Natural killer cell (primary cell): ENCODE measurements around the gene DUS1L. TPM values are rescaled to one million over a fixed set of nuclear protein-coding genes. Genes with fewer than 3 reads are reported as not detected.

Experiments
- ATAC-seq, 3 donors: fragments of 150-1000 bp in 2 of 3; fragments of 200-7000 bp in 1 of 3; cut with Tn5 transposase; 1 replicate in 1 of 3; 2 replicates in 2 of 3; pipeline ENCODE4 v1.10.0; 2021; ENCODE audit warnings: mild to moderate bottlenecking in 2 of 3, moderate library complexity in 2 of 3
- DNase-seq, 2 donors: peaks; one replicate each; pipeline versions ENCODE4 v3.0.0 to v3.0.0-alpha.2; 2013 to 2021; ENCODE audit warnings: mixed read lengths in 1 of 2
- H3K27ac ChIP-seq: one replicate; pipeline ENCODE4 v1.5.1; 2013; ENCODE audit warnings: mild to moderate bottlenecking, low read length
- H3K27me3 ChIP-seq: one replicate; pipeline ENCODE4 v1.6.1; 2013; ENCODE audit warnings: low read length; ENCODE audit not compliant: control insufficient read depth, insufficient read depth
- H3K36me3 ChIP-seq: one replicate; pipeline ENCODE4 v1.6.1; 2013; ENCODE audit warnings: low read length; ENCODE audit not compliant: control insufficient read depth, insufficient read depth
- H3K4me1 ChIP-seq: one replicate; pipeline ENCODE4 v1.6.1; 2013; ENCODE audit warnings: low read length; ENCODE audit not compliant: control insufficient read depth, insufficient read depth
- H3K4me3 ChIP-seq: one replicate; pipeline ENCODE4 v1.5.1; 2013; ENCODE audit warnings: low read length
- H3K9me3 ChIP-seq: one replicate; pipeline ENCODE4 v1.6.1; 2013; ENCODE audit warnings: low read length; ENCODE audit not compliant: control insufficient read depth, insufficient read depth
- H3K27ac Mint-ChIP-seq, 2 donors: one replicate each; pipeline ENCODE4 v1.8.0; 2022; ENCODE audit warnings: mild to moderate bottlenecking in 2 of 2, mixed read lengths in 2 of 2, moderate library complexity in 1 of 2
- H3K27me3 Mint-ChIP-seq, 2 donors: one replicate each; pipeline ENCODE4 v1.8.0; 2022; ENCODE audit warnings: low read depth in 2 of 2, mixed read lengths in 2 of 2
- H3K36me3 Mint-ChIP-seq: one replicate; pipeline ENCODE4 v1.8.0; 2022; ENCODE audit warnings: mixed read lengths
- H3K4me1 Mint-ChIP-seq, 2 donors: one replicate each; pipeline ENCODE4 v1.8.0; 2022; ENCODE audit warnings: mixed read lengths in 2 of 2
- H3K4me3 Mint-ChIP-seq: one replicate; pipeline ENCODE4 v1.8.0; 2022; ENCODE audit warnings: mild to moderate bottlenecking, moderate library complexity, mixed read lengths
- H3K9me3 Mint-ChIP-seq, 2 donors: one replicate each; pipeline ENCODE4 v1.8.0; 2022; ENCODE audit warnings: mixed read lengths in 2 of 2
- CTCF ChIP-seq: fragments of 200-600 bp; IDR thresholded peaks from one replicate; pipeline ENCODE4 v1.8.0; 2022; ENCODE audit warnings: antibody characterized with exemption
- WGBS: methylation state at CpG from one replicate; pipeline ENCODE4 v1.1.7; 2013; ENCODE audit warnings: missing lambda C conversion rate; ENCODE audit not compliant: insufficient coverage; 5-methylcytosine and 5-hydroxymethylcytosine counted together
- intact Hi-C: fragments of 100-400 bp; cut with micrococcal nuclease; formaldehyde crosslinking; loops from one replicate; pipeline ENCODE4 v1.14.2; 2022
- total RNA-seq, 4 donors: library from RNA; stranded (reverse); fragments of 120-200 nt in 1 of 4; gene quantifications; one replicate each; pipeline versions ENCODE4 v1.2.3 to v1.2.4, GENCODE V29; 2013 to 2022

DUS1L gene
- total RNA-seq, 3 donors from 2014 or later (not counting 1 experiment from before 2014, with no cell fraction given) = 122 to 144 (median 136) TPM

DNA sequence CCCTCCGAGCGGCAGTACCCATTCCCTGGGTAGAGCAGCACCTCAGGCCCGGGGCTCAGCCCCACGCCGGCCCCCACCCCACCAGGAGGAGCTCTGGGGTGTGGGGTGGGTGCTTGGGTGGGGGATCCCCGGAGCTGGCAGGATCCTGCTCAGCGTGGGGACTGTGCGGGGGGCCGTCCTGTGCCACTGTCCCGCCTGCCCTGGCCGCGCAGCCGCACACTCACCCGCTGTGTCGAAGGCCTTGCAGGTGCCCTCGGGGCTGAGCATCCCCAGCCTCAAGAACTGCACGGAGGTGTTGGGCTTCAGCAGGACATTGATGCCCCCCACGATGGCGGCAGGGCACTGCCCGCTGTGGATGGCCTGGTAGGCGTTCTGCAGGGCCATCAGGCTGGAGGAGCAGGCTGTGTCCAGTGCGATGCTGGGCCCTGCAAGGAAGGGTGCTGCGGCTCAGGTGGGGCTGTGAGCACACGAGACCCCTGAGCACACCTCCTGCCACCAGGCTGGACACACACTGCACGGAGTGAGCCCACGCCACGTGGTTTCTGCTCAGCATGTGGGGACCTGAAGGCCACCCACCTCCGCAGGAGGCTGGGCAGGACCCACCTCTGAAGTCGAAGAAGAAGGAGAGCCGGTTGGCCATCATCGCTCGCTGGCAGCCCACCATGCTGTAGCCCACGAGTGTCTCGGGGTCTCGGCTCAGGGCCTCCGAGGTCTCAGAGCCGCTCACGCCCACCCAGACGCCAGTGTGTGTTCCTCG lies 27.6 kb upstream of the DUS1L start:
- Histone ChIP-seq H3K27me3 (no peaks in the 10 kb centered on the region), H3K36me3 (peaks cover 54% of the 10 kb centered on the region), H3K27ac (no peak overlapping the region), H3K9me3 (no peaks in the 10 kb centered on the region), H3K4me3 (no peak overlapping the region), H3K4me1 (peaks cover 13% of the 10 kb centered on the region)
- 97% methylated on average over 38 of the region's 40 CpGs for WGBS
- no peak for TF ChIP-seq CTCF
- DNase-seq (no peak), ATAC-seq (no peak)
- Mint-ChIP-seq H3K27ac (no peak overlapping the region), H3K4me1 (peaks cover 0 to 4% of the 10 kb centered on the region in 2 donors), H3K4me3 (no peak overlapping the region), H3K9me3 (no peaks in the 10 kb centered on the region), H3K27me3 (no peaks in the 10 kb centered on the region), H3K36me3 (no peaks in the 10 kb centered on the region)
- intact Hi-C loops = loop anchor here (10.0 kb wide), 1 partner anchor 218 kb away; the partner anchor contains the start of gene ARHGDIA

DNA sequence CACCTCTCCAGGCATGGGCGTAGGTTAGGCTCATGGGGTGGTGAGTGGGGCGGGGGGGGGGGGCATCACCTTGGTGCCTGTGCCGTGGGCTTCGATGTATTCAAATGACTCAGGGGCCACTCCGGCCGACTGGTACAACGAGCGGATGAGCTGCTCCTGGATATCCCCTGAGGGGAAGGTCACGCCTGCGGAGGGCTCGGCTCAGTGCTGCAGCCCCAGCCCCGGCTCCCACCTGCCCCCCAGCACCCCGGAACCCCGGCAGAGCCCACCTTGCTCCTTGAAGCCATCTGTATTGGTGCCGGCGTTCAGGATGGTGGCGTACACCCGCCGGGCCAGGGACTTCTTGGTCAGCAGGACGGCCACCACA lies 27.0 kb upstream of the DUS1L start:
- H3K4me3 ChIP-seq = no peak overlapping the region
- WGBS = 96% methylated on average over 20 of the region's 20 CpGs
- DNase-seq = no peak
- peaks cover 13% of the 10 kb centered on the region for H3K4me1 ChIP-seq
- no peak overlapping the region for H3K4me3 Mint-ChIP-seq
- no peaks in the 10 kb centered on the region for H3K36me3 Mint-ChIP-seq
- no peaks in the 10 kb centered on the region for H3K27me3 ChIP-seq
- no peaks in the 10 kb centered on the region for H3K9me3 ChIP-seq
- no peak overlapping the region for H3K27ac ChIP-seq
- no peaks in the 10 kb centered on the region for H3K9me3 Mint-ChIP-seq
- peaks cover 60% of the 10 kb centered on the region for H3K36me3 ChIP-seq
- H3K4me1 Mint-ChIP-seq = peaks cover 0 to 4% of the 10 kb centered on the region in 2 donors
- intact Hi-C loops = loop anchor here (10.0 kb wide), 1 partner anchor 218 kb away; the partner anchor contains the start of gene ARHGDIA
- TF ChIP-seq CTCF = no peak
- no peaks in the 10 kb centered on the region for H3K27me3 Mint-ChIP-seq
- no peak overlapping the region for H3K27ac Mint-ChIP-seq
- ATAC-seq = no peak

- H3K36me3 ChIP-seq = peaks cover 60% of the 10 kb centered on the region
- intact Hi-C loops = loop anchor here (10.0 kb wide), 1 partner anchor 217 kb away; the partner anchor contains the start of gene ARHGDIA
- H3K27me3 Mint-ChIP-seq = no peaks in the 10 kb centered on the region
- WGBS = 95% methylated on average over 23 of the region's 23 CpGs
- no peaks in the 10 kb centered on the region for H3K9me3 Mint-ChIP-seq
- no peaks in the 10 kb centered on the region for H3K36me3 Mint-ChIP-seq
- no peak for DNase-seq
- H3K9me3 ChIP-seq = no peaks in the 10 kb centered on the region
- no peaks in the 10 kb centered on the region for H3K27me3 ChIP-seq
- no peak overlapping the region for H3K4me3 ChIP-seq
- no peak overlapping the region for H3K27ac Mint-ChIP-seq
- peaks cover 10% of the 10 kb centered on the region for H3K4me1 ChIP-seq
- no peak for ATAC-seq
- peaks cover 0 to 4% of the 10 kb centered on the region in 2 donors for H3K4me1 Mint-ChIP-seq
- TF ChIP-seq CTCF = no peak
- no peak overlapping the region for H3K27ac ChIP-seq
- no peak overlapping the region for H3K4me3 Mint-ChIP-seq
These were observed 26.5 kb upstream of the DUS1L start for GRCh38 chr17:82092094-82092586.
